Gastroesophageal sphincter (tissue), 3 donors: ENCODE measurements around the gene LINGO4.
"Not testable (repeated sequence)": the region's sequence is repeated elsewhere in the genome, so short reads cannot be mapped to it uniquely, and the experiment has no call there.

Experiments
- CTCF ChIP-seq, 4 experiments: fragments of 200-600 bp in 2 of 4; fragments of 450-650 bp in 2 of 4; sonication (generic) in 1 of 4; IDR thresholded peaks; one replicate each; pipeline ENCODE4 v1.5.1; 2017 to 2019; ENCODE audit warnings: antibody characterized with exemption in 4 of 4, mild to moderate bottlenecking in 2 of 4, moderate library complexity in 2 of 4
- POLR2AphosphoS5 ChIP-seq: sonication (generic); formaldehyde crosslinking; IDR thresholded peaks from one replicate; pipeline ENCODE4 v1.6.1; 2017; ENCODE audit warnings: antibody characterized with exemption

DNA sequence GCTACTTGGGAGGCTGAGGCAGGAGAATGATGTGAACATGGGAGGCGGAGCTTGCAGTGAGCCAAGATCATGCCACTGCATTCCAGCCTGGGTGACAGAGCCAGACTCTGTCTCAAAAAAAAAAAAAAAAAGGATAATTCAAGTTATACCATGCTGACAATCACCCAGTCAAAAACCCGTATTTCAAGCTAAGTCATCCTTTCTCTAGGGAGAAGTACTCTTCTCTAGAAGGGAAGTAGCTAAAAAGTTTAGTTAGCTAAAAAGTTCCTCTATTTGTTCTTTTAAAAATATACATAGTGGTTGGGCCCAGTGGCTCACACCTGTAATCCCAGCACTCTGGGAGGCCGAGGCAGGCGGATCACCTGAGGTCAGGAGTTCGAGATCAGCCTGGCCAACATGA lies 24.5 kb downstream of the LINGO4 start:
- TF ChIP-seq POLR2AphosphoS5; CTCF (IDR thresholded peaks at IDR 0.05): not testable (repeated sequence)
